GM13976 (cell line): ENCODE results near the gene CHPF2.

ENCODE experiments used
- DNase-seq: peaks from one replicate; pipeline ENCODE4 v3.0.0; 2012; ENCODE audit warnings: low spot score
- CTCF ChIP-seq: IDR thresholded peaks from 2 replicates; pipeline ENCODE4 v1.5.1; 2012; ENCODE audit warnings: borderline replicate concordance, mild to moderate bottlenecking; ENCODE audit not compliant: insufficient read depth; ENCODE audit errors: extremely low read depth, missing control alignments, control extremely low read depth
- in situ Hi-C: fragments of 300-500 bp; cut with MboI; formaldehyde crosslinking; loops from one replicate; pipeline ENCODE4 v1.12.0; 2022; ENCODE audit warnings: low sequenced_read_pairs, mixed read lengths, inconsistent platforms; ENCODE audit not compliant: unreplicated experiment

Gene CHPF2

GRCh38 chr7:151273651-151274390 lies 41.5 kb downstream of the CHPF2 start:
- TF ChIP-seq CTCF, result no peak
- no peak for DNase-seq
- in situ Hi-C loops, result no loop called here

GRCh38 chr7:151274396-151274795 lies 42.1 kb downstream of the CHPF2 start:
- DNase-seq, result no peak
- in situ Hi-C loops, result no loop called here
- no peak for TF ChIP-seq CTCF

GRCh38 chr7:151274936-151275812 lies 42.9 kb downstream of the CHPF2 start:
- no peak for TF ChIP-seq CTCF
- in situ Hi-C loops, result no loop called here
- DNase-seq, result no peak

GRCh38 chr7:151275813-151276577 lies 43.7 kb downstream of the CHPF2 start:
- in situ Hi-C loops, result no loop called here
- no peak for TF ChIP-seq CTCF
- no peak for DNase-seq

- in situ Hi-C loops, result no loop called here
- peak; percentile 86 for DNase-seq
- no peak for TF ChIP-seq CTCF
Observed at GRCh38 chr7:151276666-151277590, 44.6 kb downstream of the CHPF2 start.
